ENCODE data around the gene NUP210L. TPM values are rescaled to one million over a fixed set of nuclear protein-coding genes. Genes with fewer than 3 reads are reported as not detected.
"Not testable (repeated sequence)": the region's sequence is repeated elsewhere in the genome, so short reads cannot be mapped to it uniquely, and the experiment has no call there.

NUP210L gene
- total RNA-seq, 1 experiment from 2014 or later = 0.10 TPM

DNA sequence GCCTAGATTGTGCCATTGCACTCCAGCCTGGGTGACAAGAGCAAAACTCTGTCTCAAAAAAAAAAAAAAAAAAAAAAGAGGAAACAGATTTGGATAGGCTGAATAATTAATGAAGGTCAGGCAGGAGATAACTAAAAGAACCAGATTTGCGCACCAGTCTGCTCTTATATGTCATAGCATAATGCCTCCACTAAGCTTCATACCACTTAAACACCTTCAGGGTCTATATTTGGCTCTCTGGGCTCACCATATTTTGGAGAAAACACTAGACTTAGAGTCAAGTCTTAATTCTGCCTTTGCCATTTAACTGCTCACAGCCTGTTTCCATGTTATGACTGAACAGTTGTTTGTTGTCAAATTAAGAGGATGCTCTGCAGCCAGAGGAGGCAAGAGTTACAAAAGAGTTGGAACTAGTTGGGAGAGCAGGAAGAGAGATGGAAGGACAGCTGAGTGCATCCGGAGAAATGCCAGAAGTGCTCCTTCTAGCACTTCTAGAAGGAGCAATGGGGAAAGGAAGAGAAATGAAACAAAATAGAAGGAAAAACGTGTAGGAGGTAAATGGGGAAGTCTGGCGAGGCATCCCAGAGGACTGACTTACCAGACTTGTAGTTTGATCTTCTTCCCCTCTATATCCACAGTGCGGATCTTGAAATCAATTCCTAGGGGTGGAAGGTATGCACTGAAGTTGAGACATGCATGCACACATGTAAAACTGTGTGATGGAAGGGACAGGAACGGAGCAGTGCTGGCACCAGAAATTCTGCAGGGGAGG is 170.6 kb downstream of the NUP210L start:
- Histone ChIP-seq H3K27ac (ENCODE audit: low read depth, low read length) (no peak overlapping the region), H4K20me1 (ENCODE audit: insufficient read depth) (no peaks in the 10 kb centered on the region), H3K27me3 (ENCODE audit: insufficient read depth, low read length) (no peaks in the 10 kb centered on the region), H3K4me3 (replicated peaks in 1 of 2; ENCODE audit: low read depth in 1 of 2, low read length in 2 of 2) (no peak overlapping the region), H3K4me1 (ENCODE audit: control insufficient read depth in 1 of 2, insufficient read depth in 2 of 2, low read length in 2 of 2) (peaks cover 12 to 28% of the 10 kb centered on the region in 2 experiments), H3K4me2 (ENCODE audit: low read length) (peak overlapping the region; percentile 80; the same call in 1 of the 2 replicates), H3K36me3 (ENCODE audit: control insufficient read depth in 1 of 2, insufficient read depth in 2 of 2, low read length in 2 of 2) (peaks cover 3 to 4% of the 10 kb centered on the region in 2 experiments; a peak in 1 of 4 replicates), H3K9me3 (ENCODE audit: control insufficient read depth in 1 of 2, insufficient read depth in 1 of 2, low read depth in 1 of 2, low read length in 2 of 2) (no peaks in the 10 kb centered on the region), H3K9me2 (ENCODE audit: insufficient read depth) (no peaks in the 10 kb centered on the region), H3K9ac (ENCODE audit: low read length) (no peak overlapping the region), H2AFZ (ENCODE audit: low read depth, low read length, poor library complexity, severe bottlenecking) (no peak overlapping the region), H3K79me2 (ENCODE audit: insufficient read depth, low read length) (peaks cover 4% of the 10 kb centered on the region; the same call in 1 of the 2 replicates)
- ChIA-PET POLR2A (no interaction called here), CTCF (interaction anchor here (0.7 kb wide), 1 partner anchor 95 kb away, joined by 3 read pairs; no protein-coding TSS in a partner anchor), RAD21 (ENCODE audit: low non-redundant PET in 1 of 2, low total read pairs in 2 of 2, uncharacterized antibody in 2 of 2, unreplicated experiment in 2 of 2) (no interaction called here)
- intact Hi-C loops (cut with micrococcal nuclease) = no loop called here
- DNase-seq (ENCODE audit: low read depth, low spot score) (no peak), ATAC-seq (no peak)
- no TSS peak for BruUV-seq (replicated peaks)
- TF ChIP-seq CEBPB (IDR thresholded peaks at IDR 0.05; ENCODE audit: low read depth) = no peak
- no peak for TF ChIP-seq EZH2 (IDR thresholded peaks at IDR 0.05)
- no peak for TF ChIP-seq ZFX (IDR thresholded peaks at IDR 0.05)
- TF ChIP-seq EGR1 (IDR thresholded peaks at IDR 0.05; ENCODE audit: low read depth) = no peak
- TF ChIP-seq, protein P1, sequence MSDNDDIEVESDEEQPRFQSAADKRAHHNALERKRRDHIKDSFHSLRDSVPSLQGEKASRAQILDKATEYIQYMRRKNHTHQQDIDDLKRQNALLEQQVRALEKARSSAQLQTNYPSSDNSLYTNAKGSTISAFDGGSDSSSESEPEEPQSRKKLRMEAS (IDR thresholded peaks at IDR 0.05) = no peak
- no peak for TF ChIP-seq RAD21 (IDR thresholded peaks at IDR 0.05; ENCODE audit: low read depth)
- no peak for TF ChIP-seq ELF1 (IDR thresholded peaks at IDR 0.05; ENCODE audit: borderline replicate concordance, low read depth)

DNA sequence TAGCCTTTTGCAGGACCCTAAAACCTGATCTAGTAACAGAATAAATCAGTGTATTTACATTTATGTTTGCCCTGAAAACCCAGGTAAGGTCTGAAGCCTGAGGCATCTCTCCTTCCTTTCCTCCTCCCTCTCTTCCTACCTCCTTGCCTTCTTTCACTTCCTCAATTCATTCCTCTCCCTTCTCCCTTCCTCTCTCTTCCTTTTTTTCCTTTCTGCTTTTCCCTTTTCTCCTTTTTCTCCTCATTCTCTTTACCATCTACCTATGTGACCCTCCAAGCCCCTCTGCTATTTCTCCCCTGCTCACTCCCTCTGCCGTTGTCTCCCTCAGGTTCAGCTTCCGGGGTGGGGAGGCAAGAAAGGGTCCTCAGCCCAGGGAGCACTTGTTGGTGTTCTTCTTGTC is 173.1 kb downstream of the NUP210L start:
- Histone ChIP-seq H3K4me1 (ENCODE audit: control insufficient read depth in 1 of 2, insufficient read depth in 2 of 2, low read length in 2 of 2) (peaks cover 9 to 24% of the 10 kb centered on the region in 2 experiments), H3K79me2 (ENCODE audit: insufficient read depth, low read length) (peaks cover 11% of the 10 kb centered on the region)
- DNase-seq (ENCODE audit: low read depth, low spot score); H3K9me3 ChIP-seq (ENCODE audit: control insufficient read depth in 1 of 2, insufficient read depth in 1 of 2, low read depth in 1 of 2, low read length in 2 of 2); H3K4me3 ChIP-seq (replicated peaks in 1 of 2; ENCODE audit: low read depth in 1 of 2, low read length in 2 of 2); H3K27me3 ChIP-seq (ENCODE audit: insufficient read depth, low read length); POLR2A ChIA-PET; ATAC-seq; H3K27ac ChIP-seq (ENCODE audit: low read depth, low read length); H3K4me2 ChIP-seq (ENCODE audit: low read length); RAD21 ChIA-PET (ENCODE audit: low non-redundant PET in 1 of 2, low total read pairs in 2 of 2, uncharacterized antibody in 2 of 2, unreplicated experiment in 2 of 2); H3K36me3 ChIP-seq (ENCODE audit: control insufficient read depth in 1 of 2, insufficient read depth in 2 of 2, low read length in 2 of 2); H2AFZ ChIP-seq (ENCODE audit: low read depth, low read length, poor library complexity, severe bottlenecking); CTCF ChIA-PET; H3K9ac ChIP-seq (ENCODE audit: low read length); intact Hi-C loops (cut with micrococcal nuclease); H3K9me2 ChIP-seq (ENCODE audit: insufficient read depth); H4K20me1 ChIP-seq (ENCODE audit: insufficient read depth): not testable (repeated sequence)
- BruUV-seq (replicated peaks) = TSS peak; percentile 67

DNA sequence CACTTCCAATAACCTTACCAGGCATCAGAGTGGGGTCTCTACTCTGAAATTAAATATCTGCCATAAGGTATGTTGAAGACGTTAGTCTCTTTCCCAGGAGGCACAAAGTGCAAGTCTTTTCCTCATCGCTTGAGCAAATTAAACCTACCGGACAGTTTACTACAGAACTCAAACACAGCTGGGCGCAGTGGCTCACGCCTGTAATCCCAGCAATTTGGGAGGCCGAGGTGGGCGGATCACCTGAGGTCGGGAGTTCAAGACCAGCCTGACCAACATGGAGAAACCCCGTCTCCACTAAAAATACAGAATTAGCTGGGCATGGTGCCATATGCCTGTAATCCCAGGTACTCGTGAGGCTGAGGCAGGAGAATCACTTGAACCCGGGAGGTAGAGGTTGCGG is 175.8 kb downstream of the NUP210L start:
- DNase-seq (ENCODE audit: low read depth, low spot score); intact Hi-C loops (cut with micrococcal nuclease); H3K9ac ChIP-seq (ENCODE audit: low read length); H3K4me2 ChIP-seq (ENCODE audit: low read length); H4K20me1 ChIP-seq (ENCODE audit: insufficient read depth); RAD21 ChIA-PET (ENCODE audit: low non-redundant PET in 1 of 2, low total read pairs in 2 of 2, uncharacterized antibody in 2 of 2, unreplicated experiment in 2 of 2); BruUV-seq (replicated peaks); ATAC-seq; H3K9me2 ChIP-seq (ENCODE audit: insufficient read depth); H3K9me3 ChIP-seq (ENCODE audit: control insufficient read depth in 1 of 2, insufficient read depth in 1 of 2, low read depth in 1 of 2, low read length in 2 of 2); H3K27me3 ChIP-seq (ENCODE audit: insufficient read depth, low read length); H3K27ac ChIP-seq (ENCODE audit: low read depth, low read length); H3K4me3 ChIP-seq (replicated peaks in 1 of 2; ENCODE audit: low read depth in 1 of 2, low read length in 2 of 2); H2AFZ ChIP-seq (ENCODE audit: low read depth, low read length, poor library complexity, severe bottlenecking): not testable (repeated sequence)
- Histone ChIP-seq H3K79me2 (ENCODE audit: insufficient read depth, low read length) (peaks cover 20% of the 10 kb centered on the region), H3K4me1 (ENCODE audit: control insufficient read depth in 1 of 2, insufficient read depth in 2 of 2, low read length in 2 of 2) (peaks cover 0 to 14% of the 10 kb centered on the region in 2 experiments; a peak in 2 of 4 replicates), H3K36me3 (ENCODE audit: control insufficient read depth in 1 of 2, insufficient read depth in 2 of 2, low read length in 2 of 2) (peaks cover 11 to 23% of the 10 kb centered on the region in 2 experiments; a peak in 3 of 4 replicates)
- POLR2A ChIA-PET = interaction anchor here (2.3 to 3.8 kb wide), 3 partner anchors 8 to 12 kb away, joined by 19 to 38 read pairs (median 20); partner anchors contain the start of genes CREB3L4, RAB13 and RPS27
- CTCF ChIA-PET = interaction anchor here (2.3 kb wide), 1 partner anchor 8 kb away, joined by 15 read pairs; the partner anchor contains the start of gene RAB13
